Natural killer cell (primary cell): ENCODE measurements around the gene WSB1. TPM values are rescaled to one million over a fixed set of nuclear protein-coding genes. Genes with fewer than 3 reads are reported as not detected.

Experiments used
- ATAC-seq, 3 donors: fragments of 150-1000 bp in 2 of 3; fragments of 200-7000 bp in 1 of 3; cut with Tn5 transposase; 1 replicate in 1 of 3; 2 replicates in 2 of 3; pipeline ENCODE4 v1.10.0; 2021; ENCODE audit warnings: mild to moderate bottlenecking in 2 of 3, moderate library complexity in 2 of 3
- DNase-seq, 2 donors: peaks; one replicate each; pipeline versions ENCODE4 v3.0.0 to v3.0.0-alpha.2; 2013 to 2021; ENCODE audit warnings: mixed read lengths in 1 of 2
- H3K27ac ChIP-seq: one replicate; pipeline ENCODE4 v1.5.1; 2013; ENCODE audit warnings: mild to moderate bottlenecking, low read length
- H3K27me3 ChIP-seq: one replicate; pipeline ENCODE4 v1.6.1; 2013; ENCODE audit warnings: low read length; ENCODE audit not compliant: control insufficient read depth, insufficient read depth
- H3K36me3 ChIP-seq: one replicate; pipeline ENCODE4 v1.6.1; 2013; ENCODE audit warnings: low read length; ENCODE audit not compliant: control insufficient read depth, insufficient read depth
- H3K4me1 ChIP-seq: one replicate; pipeline ENCODE4 v1.6.1; 2013; ENCODE audit warnings: low read length; ENCODE audit not compliant: control insufficient read depth, insufficient read depth
- H3K4me3 ChIP-seq: one replicate; pipeline ENCODE4 v1.5.1; 2013; ENCODE audit warnings: low read length
- H3K9me3 ChIP-seq: one replicate; pipeline ENCODE4 v1.6.1; 2013; ENCODE audit warnings: low read length; ENCODE audit not compliant: control insufficient read depth, insufficient read depth
- H3K27ac Mint-ChIP-seq, 2 donors: one replicate each; pipeline ENCODE4 v1.8.0; 2022; ENCODE audit warnings: mild to moderate bottlenecking in 2 of 2, mixed read lengths in 2 of 2, moderate library complexity in 1 of 2
- H3K27me3 Mint-ChIP-seq, 2 donors: one replicate each; pipeline ENCODE4 v1.8.0; 2022; ENCODE audit warnings: low read depth in 2 of 2, mixed read lengths in 2 of 2
- H3K36me3 Mint-ChIP-seq: one replicate; pipeline ENCODE4 v1.8.0; 2022; ENCODE audit warnings: mixed read lengths
- H3K4me1 Mint-ChIP-seq, 2 donors: one replicate each; pipeline ENCODE4 v1.8.0; 2022; ENCODE audit warnings: mixed read lengths in 2 of 2
- H3K4me3 Mint-ChIP-seq: one replicate; pipeline ENCODE4 v1.8.0; 2022; ENCODE audit warnings: mild to moderate bottlenecking, moderate library complexity, mixed read lengths
- H3K9me3 Mint-ChIP-seq, 2 donors: one replicate each; pipeline ENCODE4 v1.8.0; 2022; ENCODE audit warnings: mixed read lengths in 2 of 2
- CTCF ChIP-seq: fragments of 200-600 bp; IDR thresholded peaks from one replicate; pipeline ENCODE4 v1.8.0; 2022; ENCODE audit warnings: antibody characterized with exemption
- WGBS: methylation state at CpG from one replicate; pipeline ENCODE4 v1.1.7; 2013; ENCODE audit warnings: missing lambda C conversion rate; ENCODE audit not compliant: insufficient coverage; 5-methylcytosine and 5-hydroxymethylcytosine counted together
- intact Hi-C: fragments of 100-400 bp; cut with micrococcal nuclease; formaldehyde crosslinking; loops from one replicate; pipeline ENCODE4 v1.14.2; 2022
- total RNA-seq, 4 donors: library from RNA; stranded (reverse); fragments of 120-200 nt in 1 of 4; gene quantifications; one replicate each; pipeline versions ENCODE4 v1.2.3 to v1.2.4, GENCODE V29; 2013 to 2022

The WSB1 gene
- total RNA-seq, 3 donors from 2014 or later (not counting 1 experiment from before 2014, with no cell fraction given): 124 to 205 (median 187) TPM

- H3K4me3 ChIP-seq: no peak overlapping the region
- H3K4me1 Mint-ChIP-seq: peaks cover 37 to 40% of the 10 kb centered on the region in 2 donors
- WGBS: 52% methylated on average over 8 of the region's 9 CpGs
- H3K36me3 Mint-ChIP-seq: no peaks in the 10 kb centered on the region
- no peaks in the 10 kb centered on the region for H3K27me3 ChIP-seq
- H3K9me3 Mint-ChIP-seq: no peaks in the 10 kb centered on the region
- intact Hi-C loops: no loop called here
- no peaks in the 10 kb centered on the region for H3K27me3 Mint-ChIP-seq
- peak overlapping the region; percentile 45 for H3K27ac ChIP-seq
- H3K4me3 Mint-ChIP-seq: peak overlapping the region; percentile 45
- TF ChIP-seq CTCF: no peak
- H3K4me1 ChIP-seq: peaks cover 56% of the 10 kb centered on the region
- ATAC-seq: peak in 2 of 3 donors; percentile 35 to 60
- peak overlapping the region; percentile 83 to 87 for H3K27ac Mint-ChIP-seq
- H3K9me3 ChIP-seq: no peaks in the 10 kb centered on the region
- no peaks in the 10 kb centered on the region for H3K36me3 ChIP-seq
- no peak for DNase-seq
These were observed 45.4 kb downstream of the WSB1 start for GRCh38 chr17:27339198-27339835.

- H3K36me3 Mint-ChIP-seq: no peaks in the 10 kb centered on the region
- intact Hi-C loops: no loop called here
- H3K4me3 Mint-ChIP-seq: peak overlapping the region; percentile 0
- no peak overlapping the region for H3K4me3 ChIP-seq
- ATAC-seq: peak in 2 of 3 donors; percentile 63 to 78
- H3K27ac ChIP-seq: peak overlapping the region; percentile 45
- no peaks in the 10 kb centered on the region for H3K9me3 ChIP-seq
- H3K27ac Mint-ChIP-seq: peak overlapping the region; percentile 83 to 87
- H3K4me1 ChIP-seq: peaks cover 62% of the 10 kb centered on the region
- no peaks in the 10 kb centered on the region for H3K27me3 Mint-ChIP-seq
- peaks cover 44 to 47% of the 10 kb centered on the region in 2 donors for H3K4me1 Mint-ChIP-seq
- no peaks in the 10 kb centered on the region for H3K9me3 Mint-ChIP-seq
- no peak for TF ChIP-seq CTCF
- 90% methylated on average over 2 of the region's 2 CpGs for WGBS
- no peaks in the 10 kb centered on the region for H3K36me3 ChIP-seq
- H3K27me3 ChIP-seq: no peaks in the 10 kb centered on the region
- no peak for DNase-seq
These were observed 46.1 kb downstream of the WSB1 start for GRCh38 chr17:27339836-27340550.

GRCh38 chr17:27340575-27340974, 46.7 kb downstream of the WSB1 start:
- Histone ChIP-seq H3K36me3 (no peaks in the 10 kb centered on the region), H3K9me3 (no peaks in the 10 kb centered on the region), H3K4me1 (peaks cover 68% of the 10 kb centered on the region), H3K27me3 (no peaks in the 10 kb centered on the region), H3K27ac (peak overlapping the region; percentile 25), H3K4me3 (no peak overlapping the region)
- no peaks in the 10 kb centered on the region for H3K27me3 Mint-ChIP-seq
- WGBS: 64% methylated on average over 3 of the region's 7 CpGs
- H3K36me3 Mint-ChIP-seq: no peaks in the 10 kb centered on the region
- H3K9me3 Mint-ChIP-seq: no peaks in the 10 kb centered on the region
- intact Hi-C loops: no loop called here
- TF ChIP-seq CTCF: no peak
- H3K4me3 Mint-ChIP-seq: no peak overlapping the region
- H3K4me1 Mint-ChIP-seq: peaks cover 50 to 53% of the 10 kb centered on the region in 2 donors
- ATAC-seq (peak in 1 of 3 donors; percentile 55), DNase-seq (no peak)
- peak overlapping the region; percentile 83 to 87 for H3K27ac Mint-ChIP-seq
